Measurements from ENCODE around the gene APOL2. TPM values are rescaled to one million over a fixed set of nuclear protein-coding genes. Genes with fewer than 3 reads are reported as not detected.
A peak's percentile ranks its signal among the peaks of the same experiment; 100 is the strongest.

APOL2 gene
- total and polyA plus RNA-seq, 10 of the 15 experiments (the other 5 are each of a cell fraction or from before 2014, with no cell fraction given): 4.4 to 39.9 (median 25.0) TPM

GRCh38 chr22:36252754-36253522 lies 13.6 kb upstream of the APOL2 start, which contains the start of gene APOL1:
Gene APOL1 (plus strand): TSS chr22:36253133. CDS start chr22:36254956, 1,823 bp downstream.
- Histone ChIP-seq H2AFZ (ENCODE audit: control insufficient read depth, low read depth, low read length) (peak within 1 kb of the TSS; percentile 62), H4K20me1 (ENCODE audit: control insufficient read depth, insufficient read depth) (no peaks in the 10 kb centered on the region), H3K9me3 (replicated peaks; ENCODE audit: control insufficient read depth, insufficient read depth, low read length) (no peaks in the 10 kb centered on the region), H3K79me2 (ENCODE audit: control insufficient read depth, insufficient read depth, low read length) (peaks cover 23% of the 10 kb centered on the region), H3K27me3 (replicated peaks in 1 of 2; ENCODE audit: control insufficient read depth in 2 of 2, insufficient read depth in 2 of 2, low read length in 1 of 2) (no peaks in the 10 kb centered on the region), H3K36me3 (ENCODE audit: control insufficient read depth in 2 of 2, insufficient read depth in 2 of 2, low read length in 1 of 2) (peaks cover 0 to 9% of the 10 kb centered on the region in 2 experiments; a peak in 1 of 4 replicates), H3K9ac (ENCODE audit: control insufficient read depth, insufficient read depth, low read length) (peak within 1 kb of the TSS; percentile 79), H3K4me2 (ENCODE audit: control insufficient read depth, insufficient read depth) (peak within 1 kb of the TSS; percentile 91), H3K4me1 (ENCODE audit: control insufficient read depth, insufficient read depth, low read length) (peaks cover 38% of the 10 kb centered on the region), H3K4me3 (peak within 1 kb of the TSS; percentile 91), H3K27ac (ENCODE audit: control insufficient read depth, insufficient read depth) (peak within 1 kb of the TSS; percentile 80)
- RAD21 ChIA-PET (ENCODE audit: unreplicated experiment): interaction anchor here (0.8 to 12.0 kb wide), 7 partner anchors 14 to 58 kb away, joined by 3 to 100 read pairs (median 3); partner anchors contain the start of gene APOL2
- BruUV-seq (replicated peaks): no TSS peak
- peak; percentile 83 for ATAC-seq
- intact Hi-C loops (cut with micrococcal nuclease; ENCODE audit: unreplicated experiment) (no loop called here), in situ Hi-C loops (cut with MboI) (no loop called here)
- WGBS (ENCODE audit: insufficient coverage, insufficient replicate concordance, low lambda C conversion rate, missing lambda C conversion rate): 19% methylated on average over 10 of the region's 10 CpGs
- FAIRE-seq: peak; percentile 70
- DNase-seq (ENCODE audit: low read depth, low spot score): peak; percentile 62
- POLR2A ChIA-PET: interaction anchor here (0.6 to 6.5 kb wide), 7 partner anchors 9 to 143 kb away, joined by 3 to 99 read pairs (median 4); partner anchors contain the start of gene APOL2
- SMC1A ChIA-PET (ENCODE audit: uncharacterized antibody, unreplicated experiment): interaction anchor here (0.8 to 9.8 kb wide), 8 partner anchors 8 to 94 kb away, joined by 3 to 165 read pairs (median 4); partner anchors contain the start of gene APOL2
- CTCF ChIA-PET: interaction anchor here (0.5 to 13.2 kb wide), 9 partner anchors 8 to 187 kb away, joined by 3 to 153 read pairs (median 4); partner anchors contain the start of gene APOL2
- TF ChIP-seq IKZF2 (IDR thresholded peaks at IDR 0.05) (no peak; a peak in 1 of 4 replicates), NFYB (IDR thresholded peaks at IDR 0.05; ENCODE audit: insufficient read depth, low read depth, low read length) (no peak), RUNX3 (IDR thresholded peaks at IDR 0.05; ENCODE audit: low read length) (0 out of 2 replicates have a peak, but pooled peaks have one; percentile 6), PBX3 (IDR thresholded peaks at IDR 0.05; ENCODE audit: insufficient replicate concordance, low read depth, low read length) (no peak), MEF2A (IDR thresholded peaks at IDR 0.05; ENCODE audit: insufficient read depth, low read depth, low read length) (no peak), ZSCAN29 (IDR thresholded peaks at IDR 0.05) (no peak), FOXK2 (IDR thresholded peaks at IDR 0.05) (no peak), RELA (IDR thresholded peaks at IDR 0.05; ENCODE audit: borderline replicate concordance, partially characterized antibody) (no peak), KDM1A (IDR thresholded peaks at IDR 0.05; ENCODE audit: borderline replicate concordance) (no peak), NR2C1 (IDR thresholded peaks at IDR 0.05) (no peak), NFYA (IDR thresholded peaks at IDR 0.05; ENCODE audit: borderline replicate concordance, low read depth, low read length) (no peak), SUZ12 (IDR thresholded peaks at IDR 0.05; ENCODE audit: unreplicated experiment) (no peak), SRF (IDR thresholded peaks at IDR 0.05; ENCODE audit: low read depth in 2 of 2, low read length in 2 of 2) (no peak), NR2F1 (conservative IDR thresholded peaks at IDR 0.05) (no peak), RB1 (IDR thresholded peaks at IDR 0.05; ENCODE audit: borderline replicate concordance) (no peak), POLR2A (IDR thresholded peaks at IDR 0.05; ENCODE audit: low read depth, low read length) (0 out of 2 replicates have a peak, but pooled peaks have one; percentile 49), KLF5 (IDR thresholded peaks at IDR 0.05; ENCODE audit: partially characterized antibody) (no peak), POLR2AphosphoS5 (IDR thresholded peaks at IDR 0.05; ENCODE audit: low read length) (peak; percentile 76), ZNF24 (IDR thresholded peaks at IDR 0.05) (0 out of 2 replicates have a peak, but pooled peaks have one; percentile 7)
- TF ChIP-seq, protein P1, sequence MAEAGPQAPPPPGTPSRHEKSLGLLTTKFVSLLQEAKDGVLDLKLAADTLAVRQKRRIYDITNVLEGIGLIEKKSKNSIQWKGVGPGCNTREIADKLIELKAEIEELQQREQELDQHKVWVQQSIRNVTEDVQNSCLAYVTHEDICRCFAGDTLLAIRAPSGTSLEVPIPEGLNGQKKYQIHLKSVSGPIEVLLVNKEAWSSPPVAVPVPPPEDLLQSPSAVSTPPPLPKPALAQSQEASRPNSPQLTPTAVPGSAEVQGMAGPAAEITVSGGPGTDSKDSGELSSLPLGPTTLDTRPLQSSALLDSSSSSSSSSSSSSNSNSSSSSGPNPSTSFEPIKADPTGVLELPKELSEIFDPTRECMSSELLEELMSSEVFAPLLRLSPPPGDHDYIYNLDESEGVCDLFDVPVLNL (IDR thresholded peaks at IDR 0.05; ENCODE audit: low read depth, low read length): no peak
- TF ChIP-seq, protein P2, sequence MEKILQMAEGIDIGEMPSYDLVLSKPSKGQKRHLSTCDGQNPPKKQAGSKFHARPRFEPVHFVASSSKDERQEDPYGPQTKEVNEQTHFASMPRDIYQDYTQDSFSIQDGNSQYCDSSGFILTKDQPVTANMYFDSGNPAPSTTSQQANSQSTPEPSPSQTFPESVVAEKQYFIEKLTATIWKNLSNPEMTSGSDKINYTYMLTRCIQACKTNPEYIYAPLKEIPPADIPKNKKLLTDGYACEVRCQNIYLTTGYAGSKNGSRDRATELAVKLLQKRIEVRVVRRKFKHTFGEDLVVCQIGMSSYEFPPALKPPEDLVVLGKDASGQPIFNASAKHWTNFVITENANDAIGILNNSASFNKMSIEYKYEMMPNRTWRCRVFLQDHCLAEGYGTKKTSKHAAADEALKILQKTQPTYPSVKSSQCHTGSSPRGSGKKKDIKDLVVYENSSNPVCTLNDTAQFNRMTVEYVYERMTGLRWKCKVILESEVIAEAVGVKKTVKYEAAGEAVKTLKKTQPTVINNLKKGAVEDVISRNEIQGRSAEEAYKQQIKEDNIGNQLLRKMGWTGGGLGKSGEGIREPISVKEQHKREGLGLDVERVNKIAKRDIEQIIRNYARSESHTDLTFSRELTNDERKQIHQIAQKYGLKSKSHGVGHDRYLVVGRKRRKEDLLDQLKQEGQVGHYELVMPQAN (conservative IDR thresholded peaks at IDR 0.05): no peak
